Central memory CD8-positive, alpha-beta T cell (primary cell): ENCODE results near the gene PRKAR1B.

ENCODE experiments used
- ATAC-seq: fragments of 150-1000 bp; cut with Tn5 transposase; replicated peaks from 2 replicates; pipeline ENCODE4 v1.10.0; 2022; ENCODE audit warnings: mild to moderate bottlenecking, moderate FRiP score, moderate number of reproducible peaks; ENCODE audit not compliant: poor library complexity, severe bottlenecking; ENCODE audit errors: extremely low read depth
- DNase-seq, 2 donors: peaks; one replicate each; pipeline ENCODE4 v3.0.0; 2021; ENCODE audit warnings: low spot score in 2 of 2
- H3K27ac Mint-ChIP-seq: one replicate; pipeline ENCODE4 v1.8.0; 2022; ENCODE audit warnings: low read depth, mild to moderate bottlenecking, moderate library complexity, mixed read lengths
- H3K27me3 Mint-ChIP-seq: one replicate; pipeline ENCODE4 v1.8.0; 2022; ENCODE audit warnings: mixed read lengths
- H3K36me3 Mint-ChIP-seq: one replicate; pipeline ENCODE4 v1.8.0; 2022; ENCODE audit warnings: mild to moderate bottlenecking, moderate library complexity, mixed read lengths; ENCODE audit not compliant: insufficient read depth
- H3K4me1 Mint-ChIP-seq: one replicate; pipeline ENCODE4 v1.8.0; 2022; ENCODE audit warnings: mixed read lengths
- H3K4me3 Mint-ChIP-seq: one replicate; pipeline ENCODE4 v1.8.0; 2022; ENCODE audit warnings: mild to moderate bottlenecking, moderate library complexity, mixed read lengths
- H3K9me3 Mint-ChIP-seq: one replicate; pipeline ENCODE4 v1.8.0; 2022; ENCODE audit warnings: mixed read lengths

Gene PRKAR1B

GRCh38 chr7:670501-671390, 56.3 kb downstream of the PRKAR1B start:
- H3K27ac Mint-ChIP-seq: no peak overlapping the region
- H3K27me3 Mint-ChIP-seq: no peaks in the 10 kb centered on the region
- peaks cover 4% of the 10 kb centered on the region for H3K4me1 Mint-ChIP-seq
- ATAC-seq: no peak
- peaks cover 8% of the 10 kb centered on the region for H3K9me3 Mint-ChIP-seq
- no peak for DNase-seq
- H3K4me3 Mint-ChIP-seq: no peak overlapping the region
- no peaks in the 10 kb centered on the region for H3K36me3 Mint-ChIP-seq

DNA sequence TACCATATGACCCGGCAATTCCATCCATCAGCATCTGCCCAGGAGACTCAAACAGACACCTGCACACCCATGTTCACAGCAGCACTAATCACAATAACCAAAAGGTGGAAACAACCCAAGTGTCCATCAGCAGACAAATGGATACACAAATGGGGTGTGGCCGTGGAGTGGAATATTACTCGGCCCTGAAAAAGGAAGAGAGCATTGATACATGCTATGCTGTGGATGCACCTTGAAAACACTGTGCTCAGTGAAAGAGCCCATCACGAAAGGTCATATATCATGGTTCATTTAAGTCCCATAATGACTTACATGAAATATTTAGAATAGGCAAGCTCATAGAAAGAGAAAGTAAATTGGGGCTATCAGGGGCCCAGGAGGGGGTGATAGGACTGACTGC, 58.1 kb downstream of the PRKAR1B start:
- no peaks in the 10 kb centered on the region for H3K36me3 Mint-ChIP-seq
- H3K27me3 Mint-ChIP-seq: no peaks in the 10 kb centered on the region
- no peak overlapping the region for H3K4me3 Mint-ChIP-seq
- ATAC-seq (no peak), DNase-seq (no peak)
- H3K4me1 Mint-ChIP-seq: no peaks in the 10 kb centered on the region
- H3K9me3 Mint-ChIP-seq: no peaks in the 10 kb centered on the region
- H3K27ac Mint-ChIP-seq: no peak overlapping the region

DNA sequence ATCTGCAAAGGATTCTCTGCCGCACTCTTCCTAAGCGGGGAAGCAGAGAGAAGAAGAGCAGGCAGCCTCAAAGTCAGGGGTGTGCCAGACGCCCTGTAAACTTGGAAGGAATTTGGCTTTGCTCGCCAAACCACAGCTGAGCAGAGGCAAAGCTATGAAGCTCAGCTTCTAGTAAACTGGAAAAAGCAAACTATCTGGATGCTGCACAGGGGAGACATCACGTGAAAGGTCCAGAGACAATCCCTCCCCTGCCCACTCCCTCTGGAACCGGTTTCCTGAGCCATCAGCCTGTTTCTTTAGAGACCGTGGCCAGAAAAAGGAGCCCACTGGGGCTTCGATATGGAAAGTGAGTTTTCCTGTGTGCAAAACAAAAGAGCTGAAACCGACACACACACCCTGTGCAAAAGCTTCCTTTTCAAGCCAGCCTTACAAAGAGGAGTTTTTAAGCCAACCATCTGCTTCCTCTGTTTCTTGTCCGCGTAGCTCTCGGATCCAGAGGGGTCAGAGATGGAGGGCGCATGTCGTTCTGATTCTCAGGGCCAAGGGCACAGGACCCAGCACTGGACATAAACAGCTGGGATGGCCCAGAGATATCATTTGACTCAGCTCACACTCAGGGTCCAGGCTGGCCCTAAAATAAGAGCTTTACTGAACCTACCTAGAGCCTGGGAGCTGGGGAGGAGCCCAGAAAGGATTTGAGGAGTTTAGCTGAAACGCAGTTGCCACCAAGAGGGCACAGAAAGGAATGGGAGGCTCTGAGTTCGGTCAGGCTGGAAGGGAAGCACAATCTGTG, 58.7 kb downstream of the PRKAR1B start:
- Mint-ChIP-seq H3K9me3 (no peaks in the 10 kb centered on the region), H3K4me1 (no peaks in the 10 kb centered on the region), H3K36me3 (no peaks in the 10 kb centered on the region), H3K27ac (no peak overlapping the region), H3K27me3 (no peaks in the 10 kb centered on the region), H3K4me3 (no peak overlapping the region)
- DNase-seq (no peak), ATAC-seq (no peak)

GRCh38 chr7:666454-667292, 60.4 kb downstream of the PRKAR1B start:
- ATAC-seq (no peak), DNase-seq (no peak)
- Mint-ChIP-seq H3K27me3 (no peaks in the 10 kb centered on the region), H3K4me3 (no peak overlapping the region), H3K9me3 (no peaks in the 10 kb centered on the region), H3K4me1 (peaks cover 7% of the 10 kb centered on the region), H3K27ac (no peak overlapping the region), H3K36me3 (no peaks in the 10 kb centered on the region)

DNA sequence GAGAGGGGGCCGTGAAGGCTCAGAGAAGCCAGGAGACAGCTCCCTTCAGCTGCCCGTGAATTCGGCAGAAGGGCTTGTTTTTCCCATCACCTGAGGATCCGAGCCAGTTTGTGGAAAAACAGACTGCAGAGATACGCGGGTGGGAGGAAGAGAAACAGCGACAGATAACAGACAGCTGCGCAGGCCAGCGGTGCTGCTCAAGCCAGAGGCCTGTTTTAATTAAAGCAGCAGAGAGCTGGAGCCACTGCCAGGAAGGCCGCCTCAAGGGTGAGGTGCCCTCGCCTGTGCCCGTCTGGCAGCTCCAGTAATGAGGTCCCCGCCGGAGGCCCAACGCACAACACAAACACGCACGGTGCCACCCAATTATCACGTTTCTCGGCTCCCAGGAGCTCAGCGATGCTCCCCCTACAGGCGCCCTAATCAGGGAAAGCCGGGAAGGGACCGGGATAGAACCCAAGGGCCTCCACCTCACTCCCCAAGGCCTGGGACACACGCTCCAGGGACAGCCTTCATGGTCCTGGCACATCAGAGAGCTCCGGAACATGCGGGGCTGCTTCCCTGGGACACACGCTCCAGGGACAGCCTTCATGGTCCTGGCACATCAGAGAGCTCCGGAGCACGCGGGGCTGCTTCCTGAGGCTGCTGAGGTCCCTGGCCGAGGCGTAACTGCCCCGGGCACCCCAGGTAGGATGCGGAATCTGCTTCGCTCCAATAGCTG, 61.2 kb downstream of the PRKAR1B start:
- DNase-seq (no peak), ATAC-seq (no peak)
- peaks cover 7% of the 10 kb centered on the region for H3K4me1 Mint-ChIP-seq
- no peaks in the 10 kb centered on the region for H3K36me3 Mint-ChIP-seq
- no peaks in the 10 kb centered on the region for H3K9me3 Mint-ChIP-seq
- no peak overlapping the region for H3K27ac Mint-ChIP-seq
- no peaks in the 10 kb centered on the region for H3K27me3 Mint-ChIP-seq
- H3K4me3 Mint-ChIP-seq: no peak overlapping the region

- no peaks in the 10 kb centered on the region for H3K36me3 Mint-ChIP-seq
- H3K27me3 Mint-ChIP-seq: no peaks in the 10 kb centered on the region
- no peak overlapping the region for H3K27ac Mint-ChIP-seq
- H3K9me3 Mint-ChIP-seq: no peaks in the 10 kb centered on the region
- ATAC-seq (no peak), DNase-seq (no peak)
- peaks cover 7% of the 10 kb centered on the region for H3K4me1 Mint-ChIP-seq
- no peak overlapping the region for H3K4me3 Mint-ChIP-seq
These were observed 61.9 kb downstream of the PRKAR1B start for GRCh38 chr7:664997-665735.

DNA sequence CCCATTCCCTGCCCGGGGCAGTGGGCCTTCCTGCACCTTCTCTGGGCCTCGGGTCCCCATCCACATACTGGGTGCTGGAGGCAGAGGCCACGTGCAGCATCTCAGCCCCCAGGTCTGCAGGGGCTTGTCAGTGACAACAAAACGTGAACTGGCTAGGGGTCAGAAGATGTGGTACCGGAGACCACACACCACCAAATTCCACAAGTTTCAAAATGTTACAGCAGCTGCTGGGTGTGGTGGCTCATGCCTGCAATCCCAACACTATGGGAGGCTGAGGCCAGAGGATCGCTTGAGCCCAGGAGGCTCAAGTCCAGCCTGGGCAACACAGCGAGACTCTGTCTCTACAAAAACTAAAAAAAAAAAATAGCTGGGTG, 62.7 kb downstream of the PRKAR1B start:
- no peaks in the 10 kb centered on the region for H3K9me3 Mint-ChIP-seq
- H3K27ac Mint-ChIP-seq: no peak overlapping the region
- DNase-seq (no peak), ATAC-seq (no peak)
- no peak overlapping the region for H3K4me3 Mint-ChIP-seq
- no peaks in the 10 kb centered on the region for H3K27me3 Mint-ChIP-seq
- no peaks in the 10 kb centered on the region for H3K36me3 Mint-ChIP-seq
- H3K4me1 Mint-ChIP-seq: peaks cover 7% of the 10 kb centered on the region

DNA sequence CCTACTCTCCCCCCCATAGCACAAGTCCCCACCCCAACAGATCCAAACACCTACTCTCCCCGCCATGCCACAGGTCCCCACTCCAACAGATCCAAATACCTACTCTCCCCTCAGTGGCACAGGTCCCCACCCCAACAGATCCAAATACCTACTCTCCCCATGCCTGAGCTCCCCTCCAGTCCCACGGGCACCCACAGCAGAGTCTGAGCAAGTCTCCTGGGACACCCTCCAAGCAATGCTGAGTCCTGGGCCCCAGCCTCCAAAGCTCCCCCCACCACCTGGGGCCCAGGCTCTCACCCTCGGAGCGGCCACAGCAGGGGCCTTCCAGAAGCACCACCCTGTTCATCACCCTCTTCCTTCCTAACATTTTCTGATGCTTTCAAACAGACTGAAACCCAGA, 64.5 kb downstream of the PRKAR1B start:
- no peaks in the 10 kb centered on the region for H3K9me3 Mint-ChIP-seq
- ATAC-seq (no peak), DNase-seq (no peak)
- H3K36me3 Mint-ChIP-seq: no peaks in the 10 kb centered on the region
- H3K4me1 Mint-ChIP-seq: peaks cover 7% of the 10 kb centered on the region
- H3K27me3 Mint-ChIP-seq: no peaks in the 10 kb centered on the region
- peak overlapping the region; percentile 33 for H3K27ac Mint-ChIP-seq
- no peak overlapping the region for H3K4me3 Mint-ChIP-seq

DNA sequence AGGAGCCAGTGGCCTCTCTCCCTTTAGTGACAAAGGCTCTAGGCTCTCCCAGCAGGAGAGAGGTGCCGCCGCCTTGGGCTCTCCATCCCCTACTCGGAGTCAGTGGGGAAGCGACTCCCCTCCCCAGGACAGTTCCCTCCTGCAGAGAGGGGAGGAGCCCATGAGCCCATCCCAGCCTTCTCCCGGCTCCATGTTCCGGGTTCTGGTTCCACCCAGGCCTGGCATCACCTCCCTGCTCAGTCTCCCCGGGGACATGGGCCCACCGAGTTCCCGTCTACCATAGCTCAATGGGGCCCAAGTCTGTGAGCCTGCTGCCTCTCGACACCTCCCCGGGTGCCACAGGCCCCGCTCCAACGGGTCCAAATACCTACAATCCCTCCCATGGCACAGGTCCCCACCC, 67.1 kb downstream of the PRKAR1B start:
- H3K4me1 Mint-ChIP-seq: peaks cover 7% of the 10 kb centered on the region
- no peaks in the 10 kb centered on the region for H3K36me3 Mint-ChIP-seq
- H3K9me3 Mint-ChIP-seq: no peaks in the 10 kb centered on the region
- H3K27ac Mint-ChIP-seq: no peak overlapping the region
- DNase-seq: no peak
- no peak overlapping the region for H3K4me3 Mint-ChIP-seq
- no peak for ATAC-seq
- no peaks in the 10 kb centered on the region for H3K27me3 Mint-ChIP-seq

DNA sequence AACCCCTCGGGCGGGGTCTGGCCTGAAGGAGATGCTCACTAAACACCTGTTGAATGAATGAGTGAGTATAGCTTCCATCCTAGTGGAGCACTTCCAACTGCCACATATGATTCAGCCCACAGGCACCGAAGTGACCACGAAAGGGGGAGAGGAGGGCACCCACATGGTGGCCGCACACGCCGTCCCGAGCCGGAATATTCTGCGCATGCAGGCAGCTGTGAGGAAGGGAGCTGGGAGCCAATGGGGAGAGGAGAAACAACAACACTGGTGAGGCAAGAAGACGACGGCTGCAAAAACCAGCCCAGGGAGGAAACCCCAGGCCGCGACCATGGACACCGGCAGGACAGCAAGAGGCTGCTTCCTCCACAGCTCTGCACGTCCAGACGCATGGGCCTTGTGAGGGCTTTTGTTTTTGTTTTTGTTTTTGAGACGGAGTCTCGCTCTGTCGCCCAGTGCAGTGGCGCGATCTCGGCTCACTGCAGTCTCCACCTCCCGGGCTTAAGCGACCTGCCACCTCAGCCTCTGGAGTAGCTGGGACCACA, 67.7 kb downstream of the PRKAR1B start:
- ATAC-seq (no peak), DNase-seq (no peak)
- H3K4me1 Mint-ChIP-seq: peaks cover 7% of the 10 kb centered on the region
- H3K9me3 Mint-ChIP-seq: no peaks in the 10 kb centered on the region
- no peaks in the 10 kb centered on the region for H3K27me3 Mint-ChIP-seq
- no peak overlapping the region for H3K27ac Mint-ChIP-seq
- no peaks in the 10 kb centered on the region for H3K36me3 Mint-ChIP-seq
- H3K4me3 Mint-ChIP-seq: no peak overlapping the region

GRCh38 chr7:657565-658119, 69.4 kb downstream of the PRKAR1B start:
- no peaks in the 10 kb centered on the region for H3K9me3 Mint-ChIP-seq
- H3K4me3 Mint-ChIP-seq: no peak overlapping the region
- H3K27ac Mint-ChIP-seq: no peak overlapping the region
- H3K27me3 Mint-ChIP-seq: no peaks in the 10 kb centered on the region
- no peak for ATAC-seq
- no peak for DNase-seq
- H3K36me3 Mint-ChIP-seq: no peaks in the 10 kb centered on the region
- H3K4me1 Mint-ChIP-seq: peaks cover 3% of the 10 kb centered on the region
